HG03469 (cell line): ENCODE data around the gene VSIG4.
"Not testable (repeated sequence)": the region's sequence is repeated elsewhere in the genome, so short reads cannot be mapped to it uniquely, and the experiment has no call there.

Experiments used
- ATAC-seq: cut with Tn5 transposase; IDR thresholded peaks from one replicate; pipeline ENCODE4 v1.9.1; 2021; ENCODE audit warnings: mild to moderate bottlenecking, moderate library complexity, moderate number of reproducible peaks; ENCODE audit not compliant: unreplicated experiment

VSIG4 gene

GRCh38 chrX:65985922-65986588 is 53.8 kb downstream of the VSIG4 start:
- peak; percentile 46 for ATAC-seq

GRCh38 chrX:65985211-65985610 is 54.7 kb downstream of the VSIG4 start:
- ATAC-seq, result no peak

- not testable (repeated sequence) for ATAC-seq
Observed at GRCh38 chrX:65977161-65977560, 62.7 kb downstream of the VSIG4 start.

GRCh38 chrX:65976161-65976560 is 63.7 kb downstream of the VSIG4 start:
- ATAC-seq, result no peak

GRCh38 chrX:65975161-65975751 is 64.6 kb downstream of the VSIG4 start:
- not testable (repeated sequence) for ATAC-seq
